Neural progenitor cell (in vitro differentiated cells): ENCODE data around the gene DLG2. TPM values are rescaled to one million over a fixed set of nuclear protein-coding genes. Genes with fewer than 3 reads are reported as not detected.

ENCODE experiments used
- DNase-seq: peaks from one replicate; pipeline ENCODE4 v3.0.0-alpha.2; 2016; ENCODE audit warnings: low spot score
- H2AFZ ChIP-seq: fragments of 200-600 bp; sonication (generic); replicated peaks from 2 replicates; pipeline ENCODE4 v1.6.1; 2016; ENCODE audit warnings: antibody characterized with exemption
- H3F3A ChIP-seq: fragments of 200-600 bp; sonication (generic); 2 replicates; pipeline ENCODE4 v1.6.1; 2016; ENCODE audit warnings: antibody characterized with exemption, low read depth
- H3K27ac ChIP-seq: fragments of 200-600 bp; sonication (generic); 2 replicates; pipeline ENCODE4 v1.5.1; 2016; ENCODE audit warnings: mild to moderate bottlenecking
- H3K27me3 ChIP-seq: fragments of 200-600 bp; sonication (generic); 2 replicates; pipeline ENCODE4 v1.6.1; 2016; ENCODE audit warnings: mild to moderate bottlenecking, moderate library complexity
- H3K36me3 ChIP-seq: fragments of 200-600 bp; sonication (generic); 2 replicates; pipeline ENCODE4 v1.5.1; 2016
- H3K4me1 ChIP-seq: fragments of 200-600 bp; sonication (generic); 2 replicates; pipeline ENCODE4 v1.6.1; 2016; ENCODE audit warnings: mixed run types
- H3K4me2 ChIP-seq: fragments of 200-600 bp; sonication (generic); 2 replicates; pipeline ENCODE4 v1.6.1; 2016
- H3K4me3 ChIP-seq: fragments of 200-600 bp; sonication (generic); 2 replicates; pipeline ENCODE4 v1.5.1; 2016
- H3K79me2 ChIP-seq: fragments of 200-600 bp; sonication (generic); 2 replicates; pipeline ENCODE4 v1.6.1; 2016; ENCODE audit warnings: low read depth
- H3K9ac ChIP-seq: fragments of 200-600 bp; sonication (generic); 2 replicates; pipeline ENCODE4 v1.6.1; 2016
- H3K9me3 ChIP-seq: fragments of 200-600 bp; sonication (generic); 2 replicates; pipeline ENCODE4 v1.5.1; 2016; ENCODE audit warnings: low read depth
- H4K20me1 ChIP-seq: fragments of 200-600 bp; sonication (generic); 2 replicates; pipeline ENCODE4 v1.6.1; 2016; ENCODE audit warnings: low read depth
- H3K27ac Mint-ChIP-seq: 3 replicates; pipeline ENCODE4 v1.8.0; 2021; ENCODE audit warnings: mixed read lengths
- H3K27me3 Mint-ChIP-seq: 2 replicates; pipeline ENCODE4 v1.8.0; 2022; ENCODE audit warnings: low read depth, mild to moderate bottlenecking, inconsistent platforms, moderate library complexity, mixed read lengths; ENCODE audit not compliant: insufficient read depth
- H3K36me3 Mint-ChIP-seq: 3 replicates; pipeline ENCODE4 v1.8.0; 2021; ENCODE audit warnings: mixed read lengths
- H3K4me1 Mint-ChIP-seq: 3 replicates; pipeline ENCODE4 v1.8.0; 2021; ENCODE audit warnings: mixed read lengths
- H3K4me3 Mint-ChIP-seq: 3 replicates; pipeline ENCODE4 v1.8.0; 2021; ENCODE audit warnings: mild to moderate bottlenecking, moderate library complexity, mixed read lengths
- H3K9me3 Mint-ChIP-seq: 3 replicates; pipeline ENCODE4 v1.8.0; 2020; ENCODE audit warnings: mixed read lengths
- EZH2 ChIP-seq: fragments of 200-600 bp; sonication (generic); IDR thresholded peaks from 2 replicates; pipeline ENCODE4 v1.6.1; 2017; ENCODE audit warnings: antibody characterized with exemption, mild to moderate bottlenecking, moderate library complexity
- EZH2phosphoT487 ChIP-seq: fragments of 200-600 bp; sonication (generic); IDR thresholded peaks from 2 replicates; pipeline ENCODE4 v1.6.1; 2017; ENCODE audit warnings: antibody characterized with exemption
- total RNA-seq: library from RNA; depleted of rRNA; stranded (reverse); fragments of >200 nt; gene quantifications from 2 replicates; pipeline ENCODE4 v1.2.3, GENCODE V29; 2015; ENCODE audit warnings: low replicate concordance
- TF ChIP-seq, protein P1 (sequence below): fragments of 200-600 bp; sonication (generic); IDR thresholded peaks from 2 replicates; pipeline ENCODE4 v1.5.1; 2017; ENCODE audit warnings: antibody characterized with exemption, mild to moderate bottlenecking

DLG2 gene
- total RNA-seq, 1 donor from 2014 or later = 7.5 TPM

DNA sequence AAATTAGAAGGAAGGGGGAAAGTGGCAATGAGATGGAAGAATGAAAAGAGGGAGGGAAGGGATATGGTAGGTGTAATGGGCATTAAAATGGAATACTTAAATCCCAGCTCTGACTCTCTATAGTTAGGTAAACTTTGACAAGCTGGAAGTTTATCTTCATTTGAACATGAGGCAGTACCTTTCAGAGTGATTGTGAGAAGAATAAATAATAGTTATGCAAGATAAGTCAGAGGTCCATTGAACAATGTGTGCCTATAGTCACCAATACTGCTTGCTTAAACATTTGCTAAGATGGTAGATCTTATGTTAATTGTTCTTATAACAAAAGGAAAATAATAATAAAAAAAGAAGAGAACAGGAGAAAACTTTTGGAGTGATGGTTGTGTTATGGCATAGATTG, 1795.2 kb downstream of the DLG2 start:
- Histone ChIP-seq H3K36me3 (no peaks in the 10 kb centered on the region), H3K27ac (no peak overlapping the region), H3K79me2 (no peaks in the 10 kb centered on the region), H3K27me3 (no peaks in the 10 kb centered on the region), H3K4me1 (no peaks in the 10 kb centered on the region), H4K20me1 (no peaks in the 10 kb centered on the region), H3K9me3 (no peaks in the 10 kb centered on the region), H3K9ac (no peak overlapping the region), H2AFZ (no peak overlapping the region), H3F3A (no peaks in the 10 kb centered on the region), H3K4me3 (no peak overlapping the region), H3K4me2 (no peak overlapping the region)
- peaks cover 6% of the 10 kb centered on the region for H3K27me3 Mint-ChIP-seq
- no peaks in the 10 kb centered on the region for H3K36me3 Mint-ChIP-seq
- H3K9me3 Mint-ChIP-seq = no peaks in the 10 kb centered on the region
- H3K27ac Mint-ChIP-seq = no peak overlapping the region
- peaks cover 2% of the 10 kb centered on the region for H3K4me1 Mint-ChIP-seq
- H3K4me3 Mint-ChIP-seq = no peak overlapping the region
- no peak for DNase-seq
- TF ChIP-seq EZH2 = no peak
- no peak for TF ChIP-seq EZH2phosphoT487
- TF ChIP-seq, protein P1, sequence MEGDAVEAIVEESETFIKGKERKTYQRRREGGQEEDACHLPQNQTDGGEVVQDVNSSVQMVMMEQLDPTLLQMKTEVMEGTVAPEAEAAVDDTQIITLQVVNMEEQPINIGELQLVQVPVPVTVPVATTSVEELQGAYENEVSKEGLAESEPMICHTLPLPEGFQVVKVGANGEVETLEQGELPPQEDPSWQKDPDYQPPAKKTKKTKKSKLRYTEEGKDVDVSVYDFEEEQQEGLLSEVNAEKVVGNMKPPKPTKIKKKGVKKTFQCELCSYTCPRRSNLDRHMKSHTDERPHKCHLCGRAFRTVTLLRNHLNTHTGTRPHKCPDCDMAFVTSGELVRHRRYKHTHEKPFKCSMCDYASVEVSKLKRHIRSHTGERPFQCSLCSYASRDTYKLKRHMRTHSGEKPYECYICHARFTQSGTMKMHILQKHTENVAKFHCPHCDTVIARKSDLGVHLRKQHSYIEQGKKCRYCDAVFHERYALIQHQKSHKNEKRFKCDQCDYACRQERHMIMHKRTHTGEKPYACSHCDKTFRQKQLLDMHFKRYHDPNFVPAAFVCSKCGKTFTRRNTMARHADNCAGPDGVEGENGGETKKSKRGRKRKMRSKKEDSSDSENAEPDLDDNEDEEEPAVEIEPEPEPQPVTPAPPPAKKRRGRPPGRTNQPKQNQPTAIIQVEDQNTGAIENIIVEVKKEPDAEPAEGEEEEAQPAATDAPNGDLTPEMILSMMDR = no peak

DNA sequence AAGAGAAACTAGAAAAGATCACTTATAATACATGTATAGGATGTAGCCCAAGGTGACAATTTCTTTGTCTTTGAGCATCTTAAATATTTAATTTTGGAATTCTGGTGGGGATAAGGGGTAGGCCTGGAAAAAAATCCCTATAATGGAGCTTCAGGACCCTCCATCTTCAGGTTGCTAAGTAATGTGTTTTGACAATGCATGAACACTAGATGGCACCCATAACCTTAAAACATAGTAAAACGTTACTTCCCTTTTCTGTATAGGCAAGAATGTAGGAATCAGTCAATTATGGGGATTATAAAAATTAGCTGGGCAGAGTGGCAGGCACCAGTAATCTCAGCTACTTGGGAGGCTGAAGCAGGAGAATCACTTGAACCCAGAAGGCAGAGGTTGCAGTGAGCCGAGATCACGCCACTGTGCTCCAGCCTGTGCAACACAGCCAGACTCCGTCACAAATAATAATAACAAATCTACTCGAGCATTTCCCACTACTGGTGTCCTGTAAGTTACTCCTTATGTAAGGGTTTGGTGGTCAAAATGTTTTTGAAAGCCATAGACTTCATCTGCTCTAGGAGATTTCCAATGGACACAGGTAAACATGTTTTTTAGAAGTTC, 1799.1 kb downstream of the DLG2 start:
- Mint-ChIP-seq H3K4me1 (no peaks in the 10 kb centered on the region), H3K27ac (no peak overlapping the region), H3K4me3 (no peak overlapping the region), H3K9me3 (no peaks in the 10 kb centered on the region), H3K36me3 (no peaks in the 10 kb centered on the region), H3K27me3 (peaks cover 2% of the 10 kb centered on the region)
- TF ChIP-seq, protein P1 = peak; percentile 72
- no peak for TF ChIP-seq EZH2
- no peak for TF ChIP-seq EZH2phosphoT487
- H3K4me3 ChIP-seq = no peak overlapping the region
- H3K4me2 ChIP-seq = no peak overlapping the region
- H3K9ac ChIP-seq = no peak overlapping the region
- H3K36me3 ChIP-seq = no peaks in the 10 kb centered on the region
- no peaks in the 10 kb centered on the region for H4K20me1 ChIP-seq
- no peaks in the 10 kb centered on the region for H3K9me3 ChIP-seq
- H3F3A ChIP-seq = no peaks in the 10 kb centered on the region
- DNase-seq = peak; percentile 65
- H3K27me3 ChIP-seq = no peaks in the 10 kb centered on the region
- no peak overlapping the region for H3K27ac ChIP-seq
- peak overlapping the region; percentile 2 for H2AFZ ChIP-seq
- no peaks in the 10 kb centered on the region for H3K4me1 ChIP-seq
- no peaks in the 10 kb centered on the region for H3K79me2 ChIP-seq

DNA sequence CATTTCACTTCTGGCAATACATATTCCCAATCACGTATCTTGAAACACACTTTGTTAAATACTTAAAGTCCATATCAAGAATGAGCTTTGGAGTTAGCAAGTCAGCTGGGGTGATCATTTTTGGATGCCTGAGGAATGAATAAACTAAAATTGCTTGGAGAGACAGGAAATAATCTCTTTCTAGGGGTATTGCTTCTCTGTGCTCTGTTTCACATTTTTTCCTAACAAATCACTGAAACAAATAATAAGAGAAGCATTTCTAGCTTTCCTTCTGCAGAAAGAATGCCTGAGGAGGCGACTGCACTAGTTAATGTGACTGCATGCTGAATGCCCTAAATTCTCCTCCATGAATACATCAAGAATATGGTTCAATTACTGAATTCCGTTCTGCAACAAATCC, 1799.6 kb downstream of the DLG2 start:
- no peaks in the 10 kb centered on the region for H3K79me2 ChIP-seq
- Mint-ChIP-seq H3K27ac (no peak overlapping the region), H3K4me3 (no peak overlapping the region), H3K27me3 (peaks cover 2% of the 10 kb centered on the region), H3K9me3 (no peaks in the 10 kb centered on the region), H3K36me3 (no peaks in the 10 kb centered on the region), H3K4me1 (no peaks in the 10 kb centered on the region)
- TF ChIP-seq, protein P1 = no peak
- no peak for TF ChIP-seq EZH2phosphoT487
- no peaks in the 10 kb centered on the region for H3K36me3 ChIP-seq
- no peak overlapping the region for H3K9ac ChIP-seq
- DNase-seq = no peak
- no peaks in the 10 kb centered on the region for H4K20me1 ChIP-seq
- H3K4me1 ChIP-seq = no peaks in the 10 kb centered on the region
- H3K4me2 ChIP-seq = no peak overlapping the region
- no peak overlapping the region for H2AFZ ChIP-seq
- no peak overlapping the region for H3K27ac ChIP-seq
- H3K4me3 ChIP-seq = no peak overlapping the region
- no peaks in the 10 kb centered on the region for H3K9me3 ChIP-seq
- H3K27me3 ChIP-seq = no peaks in the 10 kb centered on the region
- H3F3A ChIP-seq = no peaks in the 10 kb centered on the region
